HCT116 (cell line): ENCODE results near the gene PTDSS2. TPM values are rescaled to one million over a fixed set of nuclear protein-coding genes. Genes with fewer than 3 reads are reported as not detected.

ENCODE experiments used
- ATAC-seq: fragments of 200-7000 bp; cut with Tn5 transposase; 2 replicates; pipeline ENCODE4 v1.9.1; 2020; ENCODE audit warnings: mild to moderate bottlenecking, moderate library complexity
- BruUV-seq: library from RNA; stranded (reverse); fragments of 400-500 nt; replicated peaks from 2 replicates; lab custom pipeline; 2021; lab: Mats Ljungman, UMichigan
- CTCF ChIA-PET: fragments of 300-600 bp; sonication (Branson Sonifier 250); formaldehyde crosslinking; loops from one replicate; lab custom pipeline; 2021; ENCODE audit warnings: antibody characterized with exemption; lab: Charles Lee
- POLR2A ChIA-PET: fragments of 300-600, 350-600 bp; sonication (Branson Sonifier 250); formaldehyde crosslinking; loops from one replicate; lab custom pipeline; 2021; ENCODE audit warnings: antibody characterized with exemption; lab: Charles Lee
- RAD21 ChIA-PET, 2 experiments: fragments of 300-600 bp; sonication (Branson Sonifier 250); formaldehyde crosslinking; loops; one replicate each; lab custom pipeline; 2023; ENCODE audit warnings: low total read pairs in 2 of 2; ENCODE audit not compliant: uncharacterized antibody in 2 of 2, unreplicated experiment in 2 of 2, low non-redundant PET in 1 of 2; lab: Charles Lee
- DNase-seq: peaks from one replicate; pipeline ENCODE4 v3.0.0-alpha.2; 2010; ENCODE audit warnings: low read depth, low spot score
- H2AFZ ChIP-seq: fragments of 200-600 bp; shearing (Covaris generic), sonication (generic); 2 replicates; pipeline ENCODE4 v1.6.1; 2017; ENCODE audit warnings: low read depth, mixed run types, mixed read lengths, antibody characterized with exemption, low read length; ENCODE audit not compliant: poor library complexity, severe bottlenecking
- H3K27ac ChIP-seq: 2 replicates; pipeline ENCODE4 v1.5.1; 2012; ENCODE audit warnings: low read depth, low read length
- H3K27me3 ChIP-seq: fragments of 200-600 bp; sonication (generic); 2 replicates; pipeline ENCODE4 v1.6.1; 2016; ENCODE audit warnings: mixed run types, low read length, mixed read lengths; ENCODE audit not compliant: insufficient read depth
- H3K36me3 ChIP-seq, 2 experiments: fragments of 200-500 bp in 1 of 2; fragments of 200-600 bp in 1 of 2; sonication (Bioruptor generic) in 1 of 2; sonication (generic) in 1 of 2; 2 replicates each; pipeline versions ENCODE4 v1.5.1 to v1.6.1; 2014 to 2016; ENCODE audit warnings: low read length in 2 of 2, inconsistent platforms in 1 of 2, mixed read lengths in 1 of 2, mixed run types in 1 of 2; ENCODE audit not compliant: insufficient read depth in 2 of 2, control insufficient read depth in 1 of 2
- H3K4me1 ChIP-seq, 2 experiments: fragments of 200-600 bp in 1 of 2; sonication (generic) in 1 of 2; 2 replicates each; pipeline versions ENCODE4 v1.5.1 to v1.6.1; 2012 to 2017; ENCODE audit warnings: low read length in 2 of 2, inconsistent platforms in 1 of 2, mild to moderate bottlenecking in 1 of 2, mixed read lengths in 1 of 2, mixed run types in 1 of 2, moderate library complexity in 1 of 2; ENCODE audit not compliant: insufficient read depth in 2 of 2, control insufficient read depth in 1 of 2
- H3K4me2 ChIP-seq: fragments of 200-600 bp; sonication (generic); 2 replicates; pipeline ENCODE4 v1.6.1; 2017; ENCODE audit warnings: mixed run types, low read length, mixed read lengths
- H3K4me3 ChIP-seq, 2 experiments: fragments of 200-600 bp in 1 of 2; sonication (generic) in 1 of 2; replicated peaks in 1 of 2; 2 replicates each; pipeline ENCODE4 v1.5.1; 2011 to 2016; ENCODE audit warnings: low read length in 2 of 2, control low read depth in 1 of 2, low read depth in 1 of 2, mild to moderate bottlenecking in 1 of 2, mixed read lengths in 1 of 2, mixed run types in 1 of 2
- H3K79me2 ChIP-seq: fragments of 200-600 bp; sonication (generic); 2 replicates; pipeline ENCODE4 v1.6.1; 2017; ENCODE audit warnings: mild to moderate bottlenecking, mixed run types, low read length, moderate library complexity, mixed read lengths; ENCODE audit not compliant: insufficient read depth
- H3K9ac ChIP-seq: fragments of 200-600 bp; sonication (generic); 2 replicates; pipeline ENCODE4 v1.6.1; 2016; ENCODE audit warnings: low read length, mixed read lengths
- H3K9me2 ChIP-seq: fragments of 200-600 bp; sonication (generic), shearing (Covaris generic); 2 replicates; pipeline ENCODE4 v1.6.1; 2017; ENCODE audit warnings: mixed run types, mild to moderate bottlenecking, moderate library complexity; ENCODE audit not compliant: insufficient read depth
- H3K9me3 ChIP-seq, 2 experiments: fragments of 200-500 bp in 1 of 2; fragments of 200-600 bp in 1 of 2; sonication (Bioruptor generic) in 1 of 2; sonication (generic) in 1 of 2; 2 replicates each; pipeline ENCODE4 v1.6.1; 2014 to 2017; ENCODE audit warnings: low read length in 2 of 2, mixed read lengths in 2 of 2, inconsistent platforms in 1 of 2, low read depth in 1 of 2, mild to moderate bottlenecking in 1 of 2, mixed run types in 1 of 2, moderate library complexity in 1 of 2; ENCODE audit not compliant: control insufficient read depth in 1 of 2, insufficient read depth in 1 of 2
- H4K20me1 ChIP-seq: fragments of 200-600 bp; sonication (generic), shearing (Covaris generic); 2 replicates; pipeline ENCODE4 v1.6.1; 2017; ENCODE audit warnings: mixed run types, mild to moderate bottlenecking, moderate library complexity; ENCODE audit not compliant: insufficient read depth
- ATF3 ChIP-seq: IDR thresholded peaks from 2 replicates; pipeline ENCODE4 v1.6.1; 2012
- CEBPB ChIP-seq: IDR thresholded peaks from 2 replicates; pipeline ENCODE4 v1.6.1; 2012; ENCODE audit warnings: low read depth
- CTCF ChIP-seq, 3 experiments: fragments of 200-600 bp in 1 of 3; sonication (generic) in 1 of 3; IDR thresholded peaks in 2 of 3; conservative IDR thresholded peaks in 1 of 3; 2 replicates each; pipeline ENCODE4 v1.5.1; 2012 to 2017; ENCODE audit warnings: low read depth in 2 of 3, low read length in 2 of 3, antibody characterized with exemption in 1 of 3, borderline replicate concordance in 1 of 3, control low read depth in 1 of 3, mild to moderate bottlenecking in 1 of 3, mixed read lengths in 1 of 3, mixed run types in 1 of 3, moderate library complexity in 1 of 3; ENCODE audit not compliant: insufficient read depth in 1 of 3
- EGR1 ChIP-seq: IDR thresholded peaks from 2 replicates; pipeline ENCODE4 v1.6.1; 2012; ENCODE audit warnings: low read depth
- ELF1 ChIP-seq: IDR thresholded peaks from 2 replicates; pipeline ENCODE4 v1.6.1; 2012; ENCODE audit warnings: low read depth, borderline replicate concordance
- EZH2 ChIP-seq: fragments of 200-600 bp; sonication (generic); IDR thresholded peaks from 2 replicates; pipeline ENCODE4 v1.6.1; 2017; ENCODE audit warnings: antibody characterized with exemption, mixed run types
- EZH2phosphoT487 ChIP-seq: fragments of 200-600 bp; IDR thresholded peaks from 2 replicates; pipeline ENCODE4 v1.6.1; 2018; ENCODE audit warnings: antibody characterized with exemption, borderline replicate concordance
- FOSL1 ChIP-seq: IDR thresholded peaks from 2 replicates; pipeline ENCODE4 v1.6.1; 2012; ENCODE audit warnings: low read depth
- MAX ChIP-seq: IDR thresholded peaks from 2 replicates; pipeline ENCODE4 v1.6.1; 2012
- POLR2A ChIP-seq: IDR thresholded peaks from 2 replicates; pipeline ENCODE4 v1.7.0; 2011; ENCODE audit warnings: borderline replicate concordance; ENCODE audit not compliant: insufficient read depth, insufficient read length; ENCODE audit errors: extremely low read depth
- POLR2AphosphoS5 ChIP-seq: IDR thresholded peaks from 2 replicates; pipeline ENCODE4 v1.6.1; 2011; ENCODE audit warnings: mild to moderate bottlenecking, low read depth, low read length, moderate library complexity
- RAD21 ChIP-seq: IDR thresholded peaks from 2 replicates; pipeline ENCODE4 v1.6.1; 2012; ENCODE audit warnings: low read depth, mild to moderate bottlenecking
- SIN3A ChIP-seq: IDR thresholded peaks from 2 replicates; pipeline ENCODE4 v1.6.1; 2012; ENCODE audit warnings: low read depth
- SRF ChIP-seq: IDR thresholded peaks from 2 replicates; pipeline ENCODE4 v1.6.1; 2012; ENCODE audit warnings: low read depth
- YY1 ChIP-seq: IDR thresholded peaks from 2 replicates; pipeline ENCODE4 v1.6.1; 2011; ENCODE audit warnings: low read length, low read depth, moderate library complexity, mild to moderate bottlenecking; ENCODE audit not compliant: insufficient replicate concordance; ENCODE audit errors: extremely low read depth
- ZFX ChIP-seq: fragments of 450-650 bp; IDR thresholded peaks from 2 replicates; pipeline ENCODE4 v1.6.1; 2017
- ZNF274 ChIP-seq: fragments of 200-500 bp; sonication (Bioruptor generic); IDR thresholded peaks from 2 replicates; pipeline ENCODE4 v1.6.1; 2014; ENCODE audit warnings: mild to moderate bottlenecking, low read depth, low read length, inconsistent platforms
- intact Hi-C: fragments of 100-400 bp; cut with micrococcal nuclease; formaldehyde crosslinking; loops from 2 replicates; pipeline ENCODE4 v1.10.0; 2022
- total RNA-seq: library from RNA; stranded (reverse); gene quantifications from one replicate; pipeline ENCODE4 v1.2.1, GENCODE V29; 2021; ENCODE audit not compliant: unreplicated experiment

PTDSS2 gene
- total RNA-seq, 1 experiment from 2014 or later, result 40.1 TPM

GRCh38 chr11:452203-452744 lies 2.2 kb downstream of the PTDSS2 start:
- ATAC-seq, result no peak

More at GRCh38 chr11:452203-452744, 2.2 kb downstream of the PTDSS2 start:
- no TSS peak for BruUV-seq
- intact Hi-C loops, result loop anchor here (5.0 kb wide), 1 partner anchor 215 kb away; the partner anchor contains the start of genes PSMD13 and SIRT3
- peaks cover 80% of the 10 kb centered on the region for H3K79me2 ChIP-seq
- H3K36me3 ChIP-seq, result peaks cover 11 to 26% of the 10 kb centered on the region in 2 experiments; a peak in 3 of 4 replicates
- ChIA-PET RAD21 (no interaction called here), CTCF (no interaction called here), POLR2A (no interaction called here)
- peak overlapping the region; percentile 88; the same call in 1 of the 2 replicates for H3K9ac ChIP-seq
- no peaks in the 10 kb centered on the region for H3K9me3 ChIP-seq
- no peaks in the 10 kb centered on the region for H3K9me2 ChIP-seq
- H3K27ac ChIP-seq, result no peak overlapping the region
- DNase-seq, result no peak
- H3K27me3 ChIP-seq, result no peaks in the 10 kb centered on the region
- no peak overlapping the region for H2AFZ ChIP-seq
- peaks cover 19 to 34% of the 10 kb centered on the region in 2 experiments for H3K4me1 ChIP-seq
- no peaks in the 10 kb centered on the region for H4K20me1 ChIP-seq
- H3K4me3 ChIP-seq, result 0 out of 4 replicates have a peak overlapping the region, but pooled peaks of 1 of the 2 experiments have one; percentile 86
- TF ChIP-seq CTCF (IDR thresholded peaks at IDR 0.05 in 2 of 3, conservative IDR thresholded peaks at IDR 0.05 in 1 of 3; ENCODE audit: borderline replicate concordance in 1 of 3, insufficient read depth in 1 of 3, low read depth in 2 of 3, low read length in 2 of 3) (no peak), EZH2phosphoT487 (no peak), RAD21 (no peak), EGR1 (no peak), ZFX (no peak), SRF (no peak), MAX (no peak), POLR2A (no peak), POLR2AphosphoS5 (no peak), FOSL1 (no peak), CEBPB (no peak), ATF3 (no peak), ELF1 (no peak), ZNF274 (no peak), YY1 (no peak), SIN3A (no peak), EZH2 (no peak)
- no peak overlapping the region for H3K4me2 ChIP-seq
